H9 (cell line): ENCODE data around the gene KDM4C. TPM values are rescaled to one million over a fixed set of nuclear protein-coding genes. Genes with fewer than 3 reads are reported as not detected.

Experiments used
- DNase-seq: peaks from one replicate; pipeline ENCODE4 v3.0.0-alpha.2; 2017
- H2AFZ ChIP-seq: one replicate; pipeline ENCODE4 v1.6.1; 2013; ENCODE audit warnings: mild to moderate bottlenecking, low read length, control low read depth, moderate library complexity
- H2AK5ac ChIP-seq: 2 replicates; pipeline ENCODE4 v1.6.1; 2013; ENCODE audit warnings: low read length, control low read depth, mixed read lengths; ENCODE audit not compliant: insufficient read length
- H2BK120ac ChIP-seq: one replicate; pipeline ENCODE4 v1.6.1; 2013; ENCODE audit warnings: low read depth, mild to moderate bottlenecking, low read length, control low read depth, inconsistent platforms; ENCODE audit not compliant: poor library complexity, severe bottlenecking
- H2BK12ac ChIP-seq: 2 replicates; pipeline ENCODE4 v1.6.1; 2013; ENCODE audit warnings: low read length, control low read depth, mixed read lengths, low read depth; ENCODE audit not compliant: insufficient read length
- H2BK15ac ChIP-seq: 2 replicates; pipeline ENCODE4 v1.6.1; 2013; ENCODE audit warnings: low read depth, low read length, control low read depth
- H2BK20ac ChIP-seq: one replicate; pipeline ENCODE4 v1.6.1; 2013; ENCODE audit warnings: low read depth, mild to moderate bottlenecking, low read length, control low read depth, inconsistent platforms; ENCODE audit not compliant: poor library complexity, severe bottlenecking
- H2BK5ac ChIP-seq: 2 replicates; pipeline ENCODE4 v1.6.1; 2013; ENCODE audit warnings: low read length, control low read depth, mixed read lengths; ENCODE audit not compliant: insufficient read length
- H3K14ac ChIP-seq: 2 replicates; pipeline ENCODE4 v1.6.1; 2013; ENCODE audit warnings: low read length, control low read depth; ENCODE audit not compliant: insufficient read depth
- H3K18ac ChIP-seq: 2 replicates; pipeline ENCODE4 v1.6.1; 2013; ENCODE audit warnings: low read depth, mild to moderate bottlenecking, mixed read lengths, low read length, control low read depth; ENCODE audit not compliant: insufficient read length
- H3K23ac ChIP-seq: 2 replicates; pipeline ENCODE4 v1.6.1; 2013; ENCODE audit warnings: low read length, control low read depth, mixed read lengths, low read depth; ENCODE audit not compliant: insufficient read length
- H3K23me2 ChIP-seq: 2 replicates; pipeline ENCODE4 v1.6.1; 2013; ENCODE audit warnings: low read depth, mild to moderate bottlenecking, mixed read lengths, low read length, control low read depth; ENCODE audit not compliant: insufficient read length, poor library complexity, severe bottlenecking
- H3K27ac ChIP-seq: 2 replicates; pipeline ENCODE4 v1.5.1; 2013; ENCODE audit warnings: low read length, control low read depth, mixed read lengths, low read depth; ENCODE audit not compliant: insufficient read length
- H3K27me3 ChIP-seq: 2 replicates; pipeline ENCODE4 v1.6.1; 2013; ENCODE audit warnings: low read length, control low read depth, inconsistent platforms; ENCODE audit not compliant: insufficient read depth
- H3K4ac ChIP-seq: 2 replicates; pipeline ENCODE4 v1.6.1; 2013; ENCODE audit warnings: low read depth, mild to moderate bottlenecking, control low read depth, inconsistent platforms, low read length, moderate library complexity
- H3K4me1 ChIP-seq: 2 replicates; pipeline ENCODE4 v1.6.1; 2013; ENCODE audit warnings: low read length, control low read depth, inconsistent platforms; ENCODE audit not compliant: insufficient read depth
- H3K4me2 ChIP-seq: 2 replicates; pipeline ENCODE4 v1.6.1; 2013; ENCODE audit warnings: low read length, control low read depth, mixed read lengths; ENCODE audit not compliant: insufficient read length, insufficient read depth
- H3K56ac ChIP-seq: 2 replicates; pipeline ENCODE4 v1.6.1; 2013; ENCODE audit warnings: low read depth, mild to moderate bottlenecking, mixed read lengths, low read length, control low read depth; ENCODE audit not compliant: insufficient read length
- H3K79me1 ChIP-seq: 2 replicates; pipeline ENCODE4 v1.6.1; 2013; ENCODE audit warnings: low read depth, mild to moderate bottlenecking, moderate library complexity, low read length, control low read depth, inconsistent platforms; ENCODE audit not compliant: insufficient read depth, poor library complexity, severe bottlenecking
- H3K79me2 ChIP-seq: 2 replicates; pipeline ENCODE4 v1.6.1; 2013; ENCODE audit warnings: low read length, control low read depth, inconsistent platforms; ENCODE audit not compliant: insufficient read depth
- H3K9ac ChIP-seq: 2 replicates; pipeline ENCODE4 v1.6.1; 2013; ENCODE audit warnings: low read length, control low read depth, mixed read lengths; ENCODE audit not compliant: insufficient read length; ENCODE audit errors: extremely low read depth
- H3K9me3 ChIP-seq: one replicate; pipeline ENCODE4 v1.6.1; 2013; ENCODE audit warnings: low read depth, low read length, inconsistent platforms; ENCODE audit not compliant: control insufficient read depth
- H3T11ph ChIP-seq: one replicate; pipeline ENCODE4 v1.6.1; 2013; ENCODE audit warnings: mild to moderate bottlenecking, low read length, control low read depth, inconsistent platforms
- H4K20me1 ChIP-seq: one replicate; pipeline ENCODE4 v1.6.1; 2013; ENCODE audit not compliant: control insufficient read depth, insufficient read length, insufficient read depth
- H4K5ac ChIP-seq: 2 replicates; pipeline ENCODE4 v1.6.1; 2013; ENCODE audit warnings: low read depth, mild to moderate bottlenecking, mixed read lengths, low read length, control low read depth; ENCODE audit not compliant: insufficient read length
- H4K8ac ChIP-seq: replicated peaks from 2 replicates; pipeline ENCODE4 v1.6.1; 2013; ENCODE audit warnings: low read length, control low read depth, mixed read lengths, low read depth; ENCODE audit not compliant: insufficient read length
- H4K91ac ChIP-seq: 2 replicates; pipeline ENCODE4 v1.6.1; 2013; ENCODE audit warnings: low read depth, mild to moderate bottlenecking, moderate library complexity, mixed read lengths, low read length, control low read depth; ENCODE audit not compliant: insufficient read length
- H3K27ac Mint-ChIP-seq, 3 experiments: 2 replicates in 2 of 3; 3 replicates in 1 of 3; pipeline ENCODE4 v1.8.0; 2020 to 2021; ENCODE audit warnings: mixed read lengths in 3 of 3, mild to moderate bottlenecking in 1 of 3, moderate library complexity in 1 of 3
- H3K27me3 Mint-ChIP-seq: 2 replicates; pipeline ENCODE4 v1.8.0; 2021; ENCODE audit warnings: low read depth, mild to moderate bottlenecking, moderate library complexity, mixed read lengths
- H3K36me3 Mint-ChIP-seq, 3 experiments: 2 replicates in 2 of 3; 3 replicates in 1 of 3; pipeline ENCODE4 v1.8.0; 2020 to 2021; ENCODE audit warnings: low read depth in 3 of 3, mixed read lengths in 3 of 3; ENCODE audit not compliant: insufficient read depth in 1 of 3
- H3K4me1 Mint-ChIP-seq, 2 experiments: 2 replicates each; pipeline ENCODE4 v1.8.0; 2020; ENCODE audit warnings: mixed read lengths in 2 of 2
- H3K4me3 Mint-ChIP-seq, 2 experiments: 2 replicates in 1 of 2; 3 replicates in 1 of 2; pipeline ENCODE4 v1.8.0; 2020 to 2021; ENCODE audit warnings: mild to moderate bottlenecking in 2 of 2, mixed read lengths in 2 of 2, moderate library complexity in 1 of 2
- H3K9me3 Mint-ChIP-seq, 2 experiments: 2 replicates in 1 of 2; 3 replicates in 1 of 2; pipeline ENCODE4 v1.8.0; 2020; ENCODE audit warnings: mild to moderate bottlenecking in 2 of 2, mixed read lengths in 2 of 2, moderate library complexity in 1 of 2
- CTCF ChIP-seq: fragments of 200-600 bp; sonication (generic); conservative IDR thresholded peaks from 3 replicates; pipeline ENCODE4 v1.8.0; 2021; ENCODE audit warnings: antibody characterized with exemption, mild to moderate bottlenecking
- WGBS: extraction: QIAGEN DNeasy Blood & Tissue Kit; methylation state at CpG from one replicate; pipeline ENCODE4 v1.1.7; 2013; ENCODE audit warnings: missing lambda C conversion rate, low lambda C conversion rate, mixed read lengths; ENCODE audit not compliant: insufficient read length; ENCODE audit errors: extremely low coverage; 5-methylcytosine and 5-hydroxymethylcytosine counted together
- total RNA-seq: library from RNA; stranded (reverse); gene quantifications from 2 replicates; pipeline ENCODE4 v1.2.1, GENCODE V29; 2021

The KDM4C gene
- total RNA-seq, 1 experiment from 2014 or later, result 24.0 TPM

GRCh38 chr9:7176561-7176960 is 418.8 kb downstream of the KDM4C start:
- no CpG with 5 or more reads among the region's 1 CpG for WGBS
- TF ChIP-seq CTCF, result no peak
- Histone ChIP-seq H3K14ac (no peak overlapping the region), H3K4me1 (0 out of 2 replicates have a peak, but pooled peaks cover 2% of the 10 kb centered on the region), H3K4me2 (no peak overlapping the region), H3K79me1 (no peaks in the 10 kb centered on the region), H2BK5ac (no peak overlapping the region), H2AK5ac (no peak overlapping the region), H3T11ph (no peak overlapping the region), H3K79me2 (no peaks in the 10 kb centered on the region), H3K23ac (no peak overlapping the region), H4K91ac (no peak overlapping the region), H3K18ac (no peak overlapping the region), H3K56ac (no peak overlapping the region), H3K9ac (no peak overlapping the region), H4K20me1 (no peaks in the 10 kb centered on the region), H2BK120ac (no peak overlapping the region), H3K23me2 (no peaks in the 10 kb centered on the region), H4K5ac (no peak overlapping the region), H2BK20ac (no peak overlapping the region), H2AFZ (no peak overlapping the region), H3K27ac (no peak overlapping the region), H2BK15ac (no peak overlapping the region), H3K9me3 (no peaks in the 10 kb centered on the region), H2BK12ac (no peak overlapping the region), H3K27me3 (no peaks in the 10 kb centered on the region), H4K8ac (no peak overlapping the region), H3K4ac (no peak overlapping the region)
- H3K27ac Mint-ChIP-seq, result peak overlapping the region in 1 of 3 experiments; percentile 8; a peak in 1 of 7 replicates
- H3K4me3 Mint-ChIP-seq, result no peak overlapping the region
- peaks cover 3 to 5% of the 10 kb centered on the region in 2 experiments; a peak in 1 of 5 replicates for H3K9me3 Mint-ChIP-seq
- peaks cover 6 to 12% of the 10 kb centered on the region in 2 experiments for H3K4me1 Mint-ChIP-seq
- no peak for DNase-seq
- H3K36me3 Mint-ChIP-seq, result peaks cover 3 to 10% (median 7%) of the 10 kb centered on the region in 3 experiments; a peak in 5 of 7 replicates
- H3K27me3 Mint-ChIP-seq, result no peaks in the 10 kb centered on the region
